ENCODE results near the gene POLR1B. TPM values are rescaled to one million over a fixed set of nuclear protein-coding genes. Genes with fewer than 3 reads are reported as not detected.

The POLR1B gene
- total and polyA plus RNA-seq, 2 of the 13 experiments (the other 11 are each of a cell fraction or from before 2014, with no cell fraction given), result 18.3 to 46.0 TPM

DNA sequence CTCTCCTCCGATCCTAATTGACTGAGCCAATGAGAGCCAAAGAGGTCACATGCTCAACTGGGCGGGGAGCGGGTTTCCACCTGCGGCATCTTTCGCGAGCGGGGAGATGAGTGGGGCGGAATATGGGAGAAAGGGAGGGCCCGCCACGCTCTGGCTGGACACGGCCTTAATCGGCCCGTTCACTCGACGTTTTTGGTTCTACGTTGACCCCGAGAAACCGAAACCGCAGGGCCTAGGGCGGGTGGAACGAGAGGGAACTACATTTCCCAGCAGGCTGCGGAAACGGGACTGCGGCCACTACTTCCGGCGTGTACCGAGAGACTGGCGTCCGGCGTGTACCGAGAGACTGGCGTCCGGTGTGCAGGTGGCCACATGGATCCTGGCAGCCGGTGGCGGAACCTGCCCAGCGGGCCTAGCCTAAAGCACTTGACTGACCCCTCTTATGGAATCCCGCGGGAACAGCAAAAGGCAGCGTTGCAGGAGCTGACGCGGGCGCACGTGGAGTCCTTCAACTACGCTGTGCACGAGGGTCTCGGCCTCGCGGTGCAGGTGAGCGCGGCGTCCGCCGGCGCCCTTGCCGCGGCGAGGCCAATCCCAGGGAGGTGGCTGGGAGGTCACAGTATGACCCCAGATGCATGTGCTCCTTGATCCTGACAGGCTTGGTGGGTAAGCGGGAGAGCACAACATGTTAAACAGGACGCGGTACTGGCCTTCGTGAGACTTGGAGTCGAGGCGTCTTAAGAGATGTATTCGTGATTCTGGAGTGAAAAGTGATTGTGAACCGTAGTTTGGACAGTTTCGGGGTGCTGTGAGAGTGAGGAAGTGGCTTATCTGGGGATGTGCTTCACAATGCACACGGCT, at the start of gene POLR1B (continued):
- TF ChIP-seq, protein P1, sequence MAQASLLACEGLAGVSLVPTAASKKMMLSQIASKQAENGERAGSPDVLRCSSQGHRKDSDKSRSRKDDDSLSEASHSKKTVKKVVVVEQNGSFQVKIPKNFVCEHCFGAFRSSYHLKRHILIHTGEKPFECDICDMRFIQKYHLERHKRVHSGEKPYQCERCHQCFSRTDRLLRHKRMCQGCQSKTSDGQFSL (CRISPR knock-in tag; IDR thresholded peaks at IDR 0.05), result peak; percentile 82; the same call in 1 of the 2 replicates
- TF ChIP-seq, protein P2, sequence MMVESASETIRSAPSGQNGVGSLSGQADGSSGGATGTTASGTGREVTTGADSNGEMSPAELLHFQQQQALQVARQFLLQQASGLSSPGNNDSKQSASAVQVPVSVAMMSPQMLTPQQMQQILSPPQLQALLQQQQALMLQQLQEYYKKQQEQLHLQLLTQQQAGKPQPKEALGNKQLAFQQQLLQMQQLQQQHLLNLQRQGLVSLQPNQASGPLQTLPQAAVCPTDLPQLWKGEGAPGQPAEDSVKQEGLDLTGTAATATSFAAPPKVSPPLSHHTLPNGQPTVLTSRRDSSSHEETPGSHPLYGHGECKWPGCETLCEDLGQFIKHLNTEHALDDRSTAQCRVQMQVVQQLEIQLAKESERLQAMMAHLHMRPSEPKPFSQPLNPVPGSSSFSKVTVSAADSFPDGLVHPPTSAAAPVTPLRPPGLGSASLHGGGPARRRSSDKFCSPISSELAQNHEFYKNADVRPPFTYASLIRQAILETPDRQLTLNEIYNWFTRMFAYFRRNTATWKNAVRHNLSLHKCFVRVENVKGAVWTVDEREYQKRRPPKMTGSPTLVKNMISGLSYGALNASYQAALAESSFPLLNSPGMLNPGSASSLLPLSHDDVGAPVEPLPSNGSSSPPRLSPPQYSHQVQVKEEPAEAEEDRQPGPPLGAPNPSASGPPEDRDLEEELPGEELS (CRISPR knock-in tag; IDR thresholded peaks at IDR 0.05), result peak; percentile 48; the same call in 1 of the 2 replicates
- peak; percentile 94 for TF ChIP-seq ZNF441 (CRISPR knock-in tag; IDR thresholded peaks at IDR 0.05; ENCODE audit: borderline replicate concordance)
- TF ChIP-seq, protein P3, sequence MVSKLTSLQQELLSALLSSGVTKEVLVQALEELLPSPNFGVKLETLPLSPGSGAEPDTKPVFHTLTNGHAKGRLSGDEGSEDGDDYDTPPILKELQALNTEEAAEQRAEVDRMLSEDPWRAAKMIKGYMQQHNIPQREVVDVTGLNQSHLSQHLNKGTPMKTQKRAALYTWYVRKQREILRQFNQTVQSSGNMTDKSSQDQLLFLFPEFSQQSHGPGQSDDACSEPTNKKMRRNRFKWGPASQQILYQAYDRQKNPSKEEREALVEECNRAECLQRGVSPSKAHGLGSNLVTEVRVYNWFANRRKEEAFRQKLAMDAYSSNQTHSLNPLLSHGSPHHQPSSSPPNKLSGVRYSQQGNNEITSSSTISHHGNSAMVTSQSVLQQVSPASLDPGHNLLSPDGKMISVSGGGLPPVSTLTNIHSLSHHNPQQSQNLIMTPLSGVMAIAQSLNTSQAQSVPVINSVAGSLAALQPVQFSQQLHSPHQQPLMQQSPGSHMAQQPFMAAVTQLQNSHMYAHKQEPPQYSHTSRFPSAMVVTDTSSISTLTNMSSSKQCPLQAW (CRISPR knock-in tag; IDR thresholded peaks at IDR 0.05), result peak; percentile 81
- TF ChIP-seq RARG (CRISPR knock-in tag; IDR thresholded peaks at IDR 0.05; ENCODE audit: low read depth), result peak; percentile 97; the same call in 1 of the 2 replicates
- TF ChIP-seq, protein P4, sequence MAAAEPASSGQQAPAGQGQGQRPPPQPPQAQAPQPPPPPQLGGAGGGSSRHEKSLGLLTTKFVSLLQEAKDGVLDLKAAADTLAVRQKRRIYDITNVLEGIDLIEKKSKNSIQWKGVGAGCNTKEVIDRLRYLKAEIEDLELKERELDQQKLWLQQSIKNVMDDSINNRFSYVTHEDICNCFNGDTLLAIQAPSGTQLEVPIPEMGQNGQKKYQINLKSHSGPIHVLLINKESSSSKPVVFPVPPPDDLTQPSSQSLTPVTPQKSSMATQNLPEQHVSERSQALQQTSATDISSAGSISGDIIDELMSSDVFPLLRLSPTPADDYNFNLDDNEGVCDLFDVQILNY (CRISPR knock-in tag; conservative IDR thresholded peaks at IDR 0.05), result 0 out of 2 replicates have a peak, but pooled peaks have one; percentile 37
- peak; percentile 78; the same call in 1 of the 2 replicates for TF ChIP-seq HOXA5 (CRISPR knock-in tag; IDR thresholded peaks at IDR 0.05)
- peak; percentile 66; the same call in 1 of the 2 replicates for TF ChIP-seq ZNF292 (CRISPR knock-in tag; IDR thresholded peaks at IDR 0.05; ENCODE audit: borderline replicate concordance, low read depth)
- TF ChIP-seq ETV5 (CRISPR knock-in tag; IDR thresholded peaks at IDR 0.05; ENCODE audit: borderline replicate concordance), result peak; percentile 81
- TF ChIP-seq ZNF75D (CRISPR knock-in tag; IDR thresholded peaks at IDR 0.05; ENCODE audit: borderline replicate concordance), result peak; percentile 81; the same call in 1 of the 2 replicates
- peak; percentile 41; the same call in 1 of the 2 replicates for TF ChIP-seq ZNF121 (CRISPR knock-in tag; IDR thresholded peaks at IDR 0.05)
- peak; percentile 61; the same call in 1 of the 2 replicates for TF ChIP-seq ZNF343 (CRISPR knock-in tag; IDR thresholded peaks at IDR 0.05)
- peak; percentile 92; the same call in 1 of the 2 replicates for TF ChIP-seq TP53 (CRISPR knock-in tag; conservative IDR thresholded peaks at IDR 0.05)
- TF ChIP-seq ZNF766 (CRISPR knock-in tag; IDR thresholded peaks at IDR 0.05; ENCODE audit: borderline replicate concordance), result peak; percentile 94; the same call in 1 of the 2 replicates
- TF ChIP-seq ZNF446 (CRISPR knock-in tag; IDR thresholded peaks at IDR 0.05), result peak; percentile 74; the same call in 1 of the 2 replicates
- TF ChIP-seq ISX (CRISPR knock-in tag; conservative IDR thresholded peaks at IDR 0.05), result peak; percentile 96; the same call in 1 of the 2 replicates
- TF ChIP-seq RELA (CRISPR knock-in tag; IDR thresholded peaks at IDR 0.05), result peak; percentile 87; the same call in 1 of the 2 replicates
- peak; percentile 97 for TF ChIP-seq REPIN1 (CRISPR knock-in tag; IDR thresholded peaks at IDR 0.05; ENCODE audit: borderline replicate concordance, low read depth)
- TF ChIP-seq, protein P5, sequence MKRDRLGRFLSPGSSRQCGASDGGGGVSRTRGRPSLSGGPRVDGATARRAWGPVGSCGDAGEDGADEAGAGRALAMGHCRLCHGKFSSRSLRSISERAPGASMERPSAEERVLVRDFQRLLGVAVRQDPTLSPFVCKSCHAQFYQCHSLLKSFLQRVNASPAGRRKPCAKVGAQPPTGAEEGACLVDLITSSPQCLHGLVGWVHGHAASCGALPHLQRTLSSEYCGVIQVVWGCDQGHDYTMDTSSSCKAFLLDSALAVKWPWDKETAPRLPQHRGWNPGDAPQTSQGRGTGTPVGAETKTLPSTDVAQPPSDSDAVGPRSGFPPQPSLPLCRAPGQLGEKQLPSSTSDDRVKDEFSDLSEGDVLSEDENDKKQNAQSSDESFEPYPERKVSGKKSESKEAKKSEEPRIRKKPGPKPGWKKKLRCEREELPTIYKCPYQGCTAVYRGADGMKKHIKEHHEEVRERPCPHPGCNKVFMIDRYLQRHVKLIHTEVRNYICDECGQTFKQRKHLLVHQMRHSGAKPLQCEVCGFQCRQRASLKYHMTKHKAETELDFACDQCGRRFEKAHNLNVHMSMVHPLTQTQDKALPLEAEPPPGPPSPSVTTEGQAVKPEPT (CRISPR knock-in tag; IDR thresholded peaks at IDR 0.05; ENCODE audit: low read depth), result peak; percentile 64; the same call in 1 of the 2 replicates
- TF ChIP-seq POGZ (CRISPR knock-in tag; IDR thresholded peaks at IDR 0.05), result peak; percentile 95
- 0 out of 2 replicates have a peak, but pooled peaks have one; percentile 35 for TF ChIP-seq ZNF550 (CRISPR knock-in tag; IDR thresholded peaks at IDR 0.05; ENCODE audit: borderline replicate concordance)
- peak; percentile 59 for TF ChIP-seq RARA (CRISPR knock-in tag; IDR thresholded peaks at IDR 0.05)

All from HepG2 (cell line).